ENCODE data around the gene LUC7L2.

DNA sequence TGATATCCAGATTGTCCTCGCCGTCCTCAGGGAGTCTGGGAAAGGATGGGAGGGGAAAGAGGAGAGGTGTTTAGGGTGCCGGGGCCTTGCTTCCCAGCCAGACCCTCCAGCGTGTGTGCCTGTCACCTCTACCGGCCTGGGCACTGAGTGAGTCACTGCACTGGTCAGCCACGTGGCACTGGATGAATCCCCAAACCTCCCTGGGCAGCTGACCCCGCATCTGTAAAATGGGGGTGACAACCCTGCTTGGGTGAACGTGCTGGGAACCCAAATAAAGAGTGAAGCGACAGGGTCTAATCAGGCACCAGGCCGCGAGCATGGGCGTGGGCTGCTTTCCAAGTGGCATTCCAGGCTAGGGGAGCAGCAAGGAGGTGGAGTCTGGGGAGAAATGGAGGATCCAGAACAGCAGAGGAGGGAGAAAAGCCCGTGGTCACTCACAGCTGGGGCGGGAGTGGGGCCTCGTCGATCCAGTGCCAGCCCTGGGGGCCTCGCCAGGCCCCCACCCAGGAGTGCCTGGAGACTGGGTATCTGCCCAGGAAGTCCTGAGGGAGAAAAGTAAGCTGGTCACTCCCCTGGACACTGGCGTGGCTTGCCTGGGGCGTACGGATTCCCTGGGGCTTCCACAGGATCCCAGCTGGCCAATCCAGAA lies 94.1 kb downstream of the LUC7L2 start:
- no peak for TF ChIP-seq POLR2A (IDR thresholded peaks at IDR 0.05)
- TF ChIP-seq, protein P1, sequence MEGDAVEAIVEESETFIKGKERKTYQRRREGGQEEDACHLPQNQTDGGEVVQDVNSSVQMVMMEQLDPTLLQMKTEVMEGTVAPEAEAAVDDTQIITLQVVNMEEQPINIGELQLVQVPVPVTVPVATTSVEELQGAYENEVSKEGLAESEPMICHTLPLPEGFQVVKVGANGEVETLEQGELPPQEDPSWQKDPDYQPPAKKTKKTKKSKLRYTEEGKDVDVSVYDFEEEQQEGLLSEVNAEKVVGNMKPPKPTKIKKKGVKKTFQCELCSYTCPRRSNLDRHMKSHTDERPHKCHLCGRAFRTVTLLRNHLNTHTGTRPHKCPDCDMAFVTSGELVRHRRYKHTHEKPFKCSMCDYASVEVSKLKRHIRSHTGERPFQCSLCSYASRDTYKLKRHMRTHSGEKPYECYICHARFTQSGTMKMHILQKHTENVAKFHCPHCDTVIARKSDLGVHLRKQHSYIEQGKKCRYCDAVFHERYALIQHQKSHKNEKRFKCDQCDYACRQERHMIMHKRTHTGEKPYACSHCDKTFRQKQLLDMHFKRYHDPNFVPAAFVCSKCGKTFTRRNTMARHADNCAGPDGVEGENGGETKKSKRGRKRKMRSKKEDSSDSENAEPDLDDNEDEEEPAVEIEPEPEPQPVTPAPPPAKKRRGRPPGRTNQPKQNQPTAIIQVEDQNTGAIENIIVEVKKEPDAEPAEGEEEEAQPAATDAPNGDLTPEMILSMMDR (IDR thresholded peaks at IDR 0.05) = no peak
